Neural crest cell (in vitro differentiated cells): Measurements from ENCODE around the gene SAMD10. TPM values are rescaled to one million over a fixed set of nuclear protein-coding genes. Genes with fewer than 3 reads are reported as not detected.
A peak's percentile ranks its signal among the peaks of the same experiment; 100 is the strongest.
"Not testable (repeated sequence)": the region's sequence is repeated elsewhere in the genome, so short reads cannot be mapped to it uniquely, and the experiment has no call there.

Experiments
- DNase-seq: peaks from one replicate; pipeline ENCODE4 v3.0.0; 2021; ENCODE audit warnings: low read depth, mixed read lengths, low spot score
- H3K27ac Mint-ChIP-seq: one replicate; pipeline ENCODE4 v1.8.0; 2021; ENCODE audit warnings: mild to moderate bottlenecking, mixed read lengths; ENCODE audit not compliant: unreplicated experiment
- H3K27me3 Mint-ChIP-seq: 2 replicates; pipeline ENCODE4 v1.8.0; 2021; ENCODE audit warnings: low read depth, mild to moderate bottlenecking, mixed read lengths
- H3K36me3 Mint-ChIP-seq: 2 replicates; pipeline ENCODE4 v1.8.0; 2021; ENCODE audit warnings: low read depth, mild to moderate bottlenecking, mixed read lengths
- H3K4me1 Mint-ChIP-seq: 2 replicates; pipeline ENCODE4 v1.8.0; 2021; ENCODE audit warnings: mixed read lengths
- H3K4me3 Mint-ChIP-seq: one replicate; pipeline ENCODE4 v1.8.0; 2021; ENCODE audit warnings: mild to moderate bottlenecking, mixed read lengths
- H3K9me3 Mint-ChIP-seq: 2 replicates; pipeline ENCODE4 v1.8.0; 2021; ENCODE audit warnings: mixed read lengths
- CTCF ChIP-seq: fragments of 200-600 bp; sonication (generic); conservative IDR thresholded peaks from 2 replicates; pipeline ENCODE4 v1.5.0; 2021; ENCODE audit warnings: antibody characterized with exemption, mild to moderate bottlenecking
- total RNA-seq: library from RNA; stranded (reverse); gene quantifications from 2 replicates; pipeline ENCODE4 v1.2.1, GENCODE V29; 2021

SAMD10 gene
- total RNA-seq, 1 donor from 2014 or later = 8.0 TPM

DNA sequence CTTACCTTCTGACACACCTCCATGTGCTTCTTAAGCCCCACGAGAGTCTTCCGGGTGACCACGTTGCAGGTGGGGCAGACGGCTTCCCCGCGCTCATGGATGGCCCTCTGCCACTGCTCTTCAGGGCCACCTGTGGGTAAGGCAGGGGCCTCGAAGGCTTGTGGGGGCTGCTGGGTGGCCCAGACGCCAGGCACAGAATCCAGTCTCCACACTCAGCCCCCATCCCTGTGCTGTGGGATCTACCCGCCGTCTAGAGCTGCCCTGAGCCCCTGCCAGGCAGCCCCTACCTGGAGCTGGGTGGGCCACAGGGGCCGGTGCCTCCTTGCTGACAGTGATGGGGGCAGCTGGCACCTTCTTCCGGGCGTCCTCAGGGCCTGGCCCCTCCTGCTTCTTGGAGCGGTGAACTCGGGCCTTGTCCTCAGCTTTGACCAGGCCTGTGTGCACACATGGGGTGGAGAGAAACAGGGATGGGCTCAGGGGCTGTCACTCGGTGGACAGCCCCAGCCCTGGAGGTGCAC is 15.6 kb downstream of the SAMD10 start:
- no peaks in the 10 kb centered on the region for H3K9me3 Mint-ChIP-seq

GRCh38 chr20:63963348-63963741 is 16.1 kb downstream of the SAMD10 start:
- H3K9me3 Mint-ChIP-seq = no peaks in the 10 kb centered on the region
- TF ChIP-seq CTCF = no peak
- H3K27me3 Mint-ChIP-seq = no peaks in the 10 kb centered on the region
- no peak for DNase-seq
- peaks cover 2% of the 10 kb centered on the region for H3K36me3 Mint-ChIP-seq
- no peak overlapping the region for H3K27ac Mint-ChIP-seq
- no peaks in the 10 kb centered on the region for H3K4me1 Mint-ChIP-seq
- no peak overlapping the region for H3K4me3 Mint-ChIP-seq

More for the DNA sequence above, 15.6 kb downstream of the SAMD10 start:
- Mint-ChIP-seq H3K4me1 (no peaks in the 10 kb centered on the region), H3K27me3 (no peaks in the 10 kb centered on the region), H3K36me3 (peaks cover 2% of the 10 kb centered on the region), H3K27ac (no peak overlapping the region), H3K4me3 (no peak overlapping the region)
- no peak for TF ChIP-seq CTCF
- no peak for DNase-seq

DNA sequence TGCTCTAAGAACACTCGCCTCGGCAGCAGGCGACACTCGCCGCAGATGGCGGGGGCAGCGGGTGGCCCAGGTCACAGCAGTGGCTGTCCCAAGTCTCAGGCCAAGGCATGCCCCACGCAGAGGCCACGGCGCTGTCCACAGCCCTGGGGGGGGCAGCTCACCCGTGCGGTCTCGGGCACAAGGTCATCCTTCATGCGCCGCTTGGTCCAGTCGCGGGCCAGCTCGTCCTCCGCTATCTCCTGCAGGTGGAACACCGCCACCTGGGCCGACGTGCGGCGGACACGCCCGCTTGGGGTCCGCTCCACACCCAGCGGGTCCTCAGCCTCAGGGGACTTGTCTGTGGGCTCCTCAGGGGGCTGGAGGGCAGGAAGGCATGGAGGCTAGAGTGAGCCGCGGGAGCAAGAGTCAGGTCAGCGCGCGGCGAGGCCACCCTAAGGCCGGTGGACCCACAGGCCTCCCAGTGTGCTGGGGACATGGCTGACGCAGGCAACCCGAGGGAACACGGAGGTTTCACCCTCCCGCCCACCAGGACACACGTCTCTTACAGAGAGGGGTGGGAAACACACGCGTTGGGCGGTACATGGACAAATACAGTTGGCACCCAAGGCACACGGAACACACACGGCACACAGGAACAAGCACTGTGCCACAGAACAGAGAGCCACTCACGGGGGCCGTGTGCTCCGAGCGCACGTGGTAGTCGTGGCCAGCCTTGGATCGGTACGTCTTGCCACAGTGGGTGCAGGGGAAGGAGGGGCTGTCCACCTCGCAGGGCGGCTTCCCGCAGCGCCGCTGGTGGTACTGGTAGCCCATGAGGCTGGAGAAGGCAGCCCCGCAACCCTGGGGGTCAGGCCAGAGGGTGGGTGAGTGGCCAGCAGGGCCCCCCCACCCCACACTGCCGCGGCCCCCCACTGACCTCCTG is 16.8 kb downstream of the SAMD10 start:
- no peak for TF ChIP-seq CTCF
- H3K27me3 Mint-ChIP-seq = no peaks in the 10 kb centered on the region
- peaks cover 2% of the 10 kb centered on the region for H3K36me3 Mint-ChIP-seq
- H3K4me1 Mint-ChIP-seq = no peaks in the 10 kb centered on the region
- no peak overlapping the region for H3K27ac Mint-ChIP-seq
- DNase-seq = no peak
- peak overlapping the region; percentile 31 for H3K4me3 Mint-ChIP-seq
- H3K9me3 Mint-ChIP-seq = no peaks in the 10 kb centered on the region

DNA sequence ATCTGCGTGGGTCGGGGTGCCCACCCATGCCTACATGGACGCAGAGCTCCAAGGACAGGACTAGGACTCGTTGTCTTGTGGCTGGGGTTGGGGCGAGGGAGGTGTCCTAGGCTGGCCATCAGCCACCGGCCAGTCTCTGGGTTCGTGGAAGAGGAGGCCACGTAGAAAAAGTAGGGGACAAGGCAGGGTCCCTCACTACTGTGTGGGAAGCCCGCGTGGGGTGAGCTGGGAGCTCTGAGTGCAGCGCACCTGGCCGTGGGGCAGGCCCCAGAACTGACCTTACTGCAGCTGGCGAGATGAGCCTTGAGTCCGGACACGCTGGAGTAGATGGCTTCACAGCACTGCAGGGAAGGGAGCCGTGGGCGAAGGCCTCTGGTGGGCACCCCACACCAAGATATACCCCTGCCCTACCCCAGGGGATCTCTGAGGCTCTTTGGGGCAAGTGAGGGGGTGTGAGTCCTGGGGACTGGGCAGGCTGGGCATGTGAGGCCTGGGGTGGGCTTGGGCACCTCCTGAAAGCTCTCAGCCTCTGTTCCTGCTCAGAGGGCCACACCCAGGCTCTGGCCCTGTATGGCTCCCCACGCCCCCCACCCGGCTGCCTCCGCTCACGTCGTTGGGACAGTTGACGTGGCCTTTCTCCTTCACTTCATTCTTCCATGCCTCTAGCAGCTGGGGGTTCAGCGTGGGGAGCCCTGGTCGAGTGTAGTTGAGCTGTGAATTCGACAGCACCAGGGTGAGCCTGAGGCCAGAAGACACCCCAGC is 17.6 kb downstream of the SAMD10 start:
- H3K27me3 Mint-ChIP-seq = no peaks in the 10 kb centered on the region
- H3K36me3 Mint-ChIP-seq = peaks cover 2% of the 10 kb centered on the region
- H3K9me3 Mint-ChIP-seq = no peaks in the 10 kb centered on the region
- TF ChIP-seq CTCF = no peak
- H3K27ac Mint-ChIP-seq = no peak overlapping the region
- no peaks in the 10 kb centered on the region for H3K4me1 Mint-ChIP-seq
- H3K4me3 Mint-ChIP-seq = peak overlapping the region; percentile 19
- DNase-seq = no peak

GRCh38 chr20:63960654-63961621 is 18.5 kb downstream of the SAMD10 start:
- DNase-seq, H3K4me1 Mint-ChIP-seq, H3K9me3 Mint-ChIP-seq, H3K27me3 Mint-ChIP-seq, H3K36me3 Mint-ChIP-seq, H3K27ac Mint-ChIP-seq: not testable (repeated sequence)
- H3K4me3 Mint-ChIP-seq = peak overlapping the region; percentile 19
